ELF-1 (cell line): ENCODE results near the gene LHCGR.
A peak's percentile ranks its signal among the peaks of the same experiment; 100 is the strongest.
"Not testable (repeated sequence)": the region's sequence is repeated elsewhere in the genome, so short reads cannot be mapped to it uniquely, and the experiment has no call there.

Experiments
- DNase-seq: peaks from one replicate; pipeline ENCODE4 v3.0.0-alpha.2; 2016; ENCODE audit warnings: low read depth, low spot score

The LHCGR gene

DNA sequence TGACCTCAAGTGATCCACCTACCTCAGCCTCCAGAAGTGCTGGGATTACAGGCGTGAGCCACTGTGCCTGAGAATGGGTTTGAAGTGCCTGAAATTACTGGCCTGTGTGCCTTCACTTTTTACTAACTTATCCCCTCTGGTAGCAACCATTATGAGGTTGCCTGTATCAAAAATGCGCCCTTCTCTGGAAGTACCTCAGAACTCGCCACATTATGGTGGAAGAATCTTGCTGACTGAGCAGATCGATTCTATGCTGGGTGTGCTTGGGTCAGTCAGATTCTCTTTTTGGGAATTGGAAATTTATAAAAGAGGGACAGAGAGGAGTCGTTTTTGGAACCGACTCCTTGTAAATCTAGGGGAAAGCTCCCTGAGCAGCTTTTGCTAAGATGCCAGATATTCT lies 8.2 kb downstream of the LHCGR start:
- DNase-seq, result no peak

DNA sequence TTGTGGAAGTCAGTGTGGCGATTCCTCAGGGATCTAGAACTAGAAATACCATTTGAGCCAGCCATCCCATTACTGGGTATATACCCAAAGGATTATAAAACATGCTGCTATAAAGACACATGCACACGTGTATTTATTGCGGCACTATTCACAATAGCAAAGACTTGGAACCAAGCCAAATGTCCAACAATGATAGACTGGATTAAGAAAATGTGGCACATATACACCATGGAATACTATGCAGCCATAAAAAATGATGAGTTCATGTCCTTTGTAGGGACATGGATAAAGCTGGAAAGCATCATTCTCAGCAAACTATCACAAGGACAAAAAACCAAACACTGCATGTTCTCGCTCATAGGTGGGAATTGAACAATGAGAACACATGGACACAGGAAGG lies 16.3 kb downstream of the LHCGR start:
- DNase-seq, result not testable (repeated sequence)

DNA sequence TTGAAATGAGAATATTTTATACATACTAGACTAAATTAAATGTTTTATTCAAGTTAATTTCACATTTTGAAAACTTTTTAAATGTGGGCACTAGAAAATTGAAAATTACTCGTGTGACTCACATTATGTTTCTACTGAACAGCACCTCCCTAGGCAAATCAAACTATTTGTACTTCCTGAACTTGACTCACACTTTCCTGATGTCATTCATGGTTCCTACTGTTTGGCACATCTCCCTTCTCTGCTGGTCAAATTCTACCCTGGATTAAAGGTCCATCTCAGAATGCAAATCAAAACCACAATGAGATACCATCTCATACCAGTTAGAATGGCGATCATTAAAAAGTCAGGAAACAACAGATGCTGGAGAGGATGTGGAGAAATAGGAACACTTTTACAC lies 16.7 kb downstream of the LHCGR start:
- DNase-seq, result no peak

DNA sequence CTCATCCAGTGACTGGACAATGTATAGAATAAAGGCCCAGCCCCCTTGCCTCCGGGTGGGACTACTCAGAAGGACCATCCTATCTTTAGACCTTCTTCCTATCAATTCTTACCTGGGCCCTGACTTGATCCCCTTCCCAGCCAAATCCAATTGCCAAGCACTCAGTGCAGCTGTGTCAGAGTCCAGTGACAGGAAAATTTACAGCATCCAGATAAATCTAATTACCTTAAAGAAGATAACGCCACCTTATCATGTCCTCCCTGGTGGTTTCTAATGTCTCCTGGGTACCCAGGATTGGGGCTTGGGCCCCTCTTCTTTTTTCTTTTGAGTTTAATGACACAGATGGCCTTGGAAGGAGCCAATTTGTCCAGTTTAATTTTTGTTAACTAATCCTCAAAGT lies 19.3 kb downstream of the LHCGR start:
- DNase-seq, result no peak

DNA sequence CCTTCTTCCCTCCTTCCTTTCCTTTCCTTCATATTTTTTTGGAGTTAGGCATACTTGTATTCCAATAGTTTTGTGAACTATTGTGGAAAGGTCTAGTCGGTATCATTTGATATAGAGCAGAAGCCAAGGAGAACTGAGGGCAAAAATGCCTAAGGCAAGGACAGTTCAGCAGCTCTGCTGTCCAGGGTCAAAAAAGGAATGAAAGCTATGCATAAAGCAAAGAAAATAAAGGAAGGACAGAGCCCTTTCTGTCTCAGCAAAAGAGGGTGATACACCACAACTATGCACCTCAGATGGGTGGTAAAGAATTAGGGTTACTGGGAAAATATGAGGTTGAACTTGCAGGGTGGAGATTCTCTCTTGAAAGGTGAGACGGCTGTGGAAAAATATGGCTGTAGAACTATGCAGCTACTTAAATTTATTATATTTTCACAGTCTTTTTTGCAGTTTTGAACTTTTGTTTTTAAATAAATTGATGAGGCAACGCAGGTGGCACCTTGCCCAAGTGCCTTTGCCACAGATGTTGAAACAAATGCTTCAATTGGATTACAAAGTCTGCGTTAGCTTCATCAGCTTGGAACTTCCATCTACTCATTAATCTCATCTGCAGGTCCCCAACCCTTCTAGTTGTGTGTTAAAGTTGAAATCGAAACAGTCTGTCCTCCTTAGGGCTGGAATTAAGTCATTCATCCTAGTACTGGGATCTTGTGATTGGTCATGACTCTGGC lies 20.8 kb downstream of the LHCGR start:
- no peak for DNase-seq

DNA sequence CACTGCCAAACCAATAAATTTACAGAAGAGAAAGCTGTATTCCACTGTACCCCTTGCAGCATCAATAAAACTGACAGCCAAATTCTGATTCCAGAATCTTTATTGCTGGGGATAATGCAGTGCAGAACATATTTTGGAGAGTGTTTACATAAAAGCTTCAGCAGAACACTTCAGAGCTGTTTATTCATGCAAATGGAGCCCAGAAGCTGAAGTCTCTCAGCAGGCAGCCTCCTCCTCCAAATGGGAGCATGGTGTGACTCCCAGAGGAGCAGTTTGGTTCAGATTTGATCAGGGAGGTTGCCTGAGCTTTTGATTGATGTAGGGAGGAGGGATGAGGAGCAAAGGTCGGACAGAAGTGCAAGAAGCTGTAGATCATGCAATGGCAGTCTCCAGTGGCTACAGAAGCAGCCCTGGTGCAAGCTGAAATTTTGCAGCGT lies 22.4 kb downstream of the LHCGR start:
- DNase-seq, result no peak

DNA sequence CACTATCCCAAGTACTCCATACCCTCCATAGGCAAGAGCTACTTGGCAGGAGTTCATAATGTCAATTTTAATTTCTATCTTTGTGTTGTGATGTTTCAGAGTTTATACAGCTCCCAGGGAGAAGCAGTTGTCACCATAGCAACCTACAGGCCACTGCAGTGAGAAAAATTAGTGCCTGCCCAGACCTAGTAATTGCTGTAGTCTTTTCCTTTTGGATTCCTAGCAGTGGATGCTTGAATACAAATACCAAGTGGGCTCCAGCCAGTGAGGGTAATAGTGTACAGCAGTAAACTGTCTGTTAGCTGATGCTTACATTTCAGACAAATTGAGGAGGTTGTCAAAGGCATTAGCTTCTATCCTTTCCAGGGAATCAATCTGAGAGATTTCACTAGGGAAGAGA lies 26.7 kb downstream of the LHCGR start:
- DNase-seq, result no peak

DNA sequence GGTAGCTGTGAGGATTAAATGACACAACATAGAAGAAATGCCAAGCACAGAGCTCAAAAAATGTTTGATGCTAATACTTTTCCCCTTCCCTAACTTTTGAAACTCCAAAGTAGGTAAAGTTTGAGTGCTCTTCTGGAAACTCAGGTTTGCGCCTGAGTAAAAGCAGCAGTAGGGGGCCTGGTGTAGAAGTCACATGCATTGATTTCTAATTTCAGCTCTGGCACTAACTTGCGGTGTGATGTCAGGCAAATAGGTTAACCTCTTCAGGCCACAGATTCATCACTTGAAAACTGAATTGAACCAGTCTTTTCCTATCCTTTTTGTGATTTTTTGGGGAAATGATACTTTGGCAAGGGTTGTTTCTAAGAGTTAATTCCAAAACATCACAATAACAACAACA lies 27.2 kb downstream of the LHCGR start:
- DNase-seq, result no peak

DNA sequence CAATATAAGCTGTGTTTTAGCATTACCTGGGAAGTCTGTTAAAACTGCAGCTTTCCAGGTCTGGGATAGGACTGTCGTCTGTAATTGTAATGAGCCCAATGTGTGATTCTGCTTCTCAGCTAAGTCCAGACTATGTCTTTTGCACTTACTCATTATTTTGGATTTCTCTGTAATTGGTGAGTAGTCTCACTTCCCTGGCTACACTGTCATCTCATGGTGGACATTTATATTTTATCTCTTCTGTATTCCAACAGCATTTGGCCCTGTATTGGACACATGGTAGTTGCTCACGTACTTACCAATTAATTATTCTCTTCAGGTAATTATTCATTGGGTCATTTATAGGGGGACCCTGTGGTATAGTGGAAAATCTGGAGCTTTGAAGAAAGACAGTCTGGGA lies 28.0 kb downstream of the LHCGR start:
- no peak for DNase-seq

DNA sequence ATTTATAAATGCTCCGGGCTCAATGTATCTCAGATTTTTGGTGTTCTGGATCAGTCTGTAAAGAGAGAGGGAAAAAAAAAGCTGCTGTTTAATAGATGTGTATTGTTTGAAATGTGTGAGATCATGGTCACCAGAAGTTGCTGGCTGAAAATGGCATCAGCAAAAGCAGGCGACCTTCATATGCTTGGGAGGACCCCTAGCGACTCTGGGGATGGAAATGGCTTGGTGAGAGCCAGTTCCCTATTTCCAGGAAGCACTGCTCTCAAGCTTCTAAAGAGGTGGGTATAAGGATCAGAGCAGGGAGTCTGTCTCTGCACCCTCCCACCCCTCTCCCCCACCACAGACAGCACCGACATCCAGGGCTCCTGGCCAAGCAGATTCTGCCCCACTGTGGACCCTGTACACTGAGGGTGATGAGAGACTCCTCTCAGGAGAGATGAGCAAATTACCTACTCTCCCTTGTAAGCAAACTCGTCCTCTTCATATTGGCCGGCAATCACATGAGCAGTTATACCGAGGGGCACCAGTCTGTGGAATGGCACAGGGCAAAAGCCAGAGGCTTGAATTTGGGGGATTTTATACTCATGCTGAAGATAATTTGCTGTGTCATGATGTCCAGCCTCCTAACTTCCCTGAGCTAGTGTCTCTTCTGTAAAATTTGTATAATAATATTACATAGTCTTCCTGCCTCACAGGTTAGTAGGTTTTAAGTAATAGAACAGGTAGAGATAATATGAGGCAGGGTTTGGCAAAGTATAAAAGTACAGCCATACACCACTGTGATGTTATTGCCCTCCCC lies 29.6 kb downstream of the LHCGR start:
- peak; percentile 25 for DNase-seq

DNA sequence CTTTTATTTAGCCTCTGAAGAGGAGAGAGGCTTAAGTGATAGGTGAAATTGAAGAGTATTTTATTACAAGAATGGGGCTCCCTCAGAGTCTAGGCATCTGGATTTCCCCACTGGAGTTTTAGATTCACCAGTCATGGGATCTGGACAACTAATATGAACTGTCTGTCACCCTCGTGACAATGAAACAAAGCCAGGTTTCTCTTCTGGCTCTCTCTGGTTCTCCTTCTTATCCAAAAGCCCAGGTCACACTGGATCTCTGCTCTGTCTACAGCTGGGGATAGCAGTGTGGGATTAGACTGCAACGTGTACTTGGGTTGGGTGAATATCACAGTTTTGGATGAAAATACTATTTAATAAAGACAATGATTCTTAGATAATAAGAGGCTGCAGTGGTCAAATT lies 31.2 kb downstream of the LHCGR start:
- no peak for DNase-seq

DNA sequence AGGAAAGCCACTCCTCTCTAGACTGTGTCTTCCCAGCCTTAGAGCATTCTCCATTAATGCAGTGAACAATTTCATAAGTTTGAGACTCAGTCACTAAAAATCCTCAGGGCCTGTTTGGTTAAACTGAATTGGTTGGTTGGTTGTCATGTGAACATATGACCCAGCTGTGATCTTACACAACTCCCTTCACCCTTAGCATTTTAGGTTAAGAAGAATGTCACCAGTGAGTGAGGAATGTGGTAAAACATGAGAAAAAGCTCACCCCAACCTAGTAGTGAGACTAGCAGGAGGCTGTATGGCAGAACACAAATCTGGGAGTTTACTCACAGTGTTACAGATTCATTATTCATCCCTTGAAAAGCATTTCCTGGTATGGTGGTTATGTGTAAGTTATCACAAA lies 32.4 kb downstream of the LHCGR start:
- DNase-seq, result no peak

DNA sequence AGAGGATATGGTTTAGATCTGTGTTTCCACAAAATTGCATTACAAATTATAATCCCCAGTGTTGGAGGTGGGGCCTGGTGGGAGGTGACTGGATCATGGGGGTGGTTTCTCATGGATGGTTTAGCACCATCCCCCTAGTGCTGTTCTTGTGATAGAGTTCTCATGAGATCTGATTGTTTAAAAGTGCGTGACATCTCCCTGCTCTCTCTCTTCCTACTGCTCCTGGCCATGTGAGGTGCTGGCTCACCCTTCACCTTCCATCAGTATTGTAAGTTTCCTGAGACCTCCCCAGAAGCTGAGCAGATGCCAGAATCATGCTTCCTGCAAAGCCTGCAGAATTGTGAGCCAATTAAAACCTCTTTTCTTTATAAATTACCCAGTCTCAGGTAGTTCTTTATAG lies 33.1 kb downstream of the LHCGR start:
- no peak for DNase-seq

DNA sequence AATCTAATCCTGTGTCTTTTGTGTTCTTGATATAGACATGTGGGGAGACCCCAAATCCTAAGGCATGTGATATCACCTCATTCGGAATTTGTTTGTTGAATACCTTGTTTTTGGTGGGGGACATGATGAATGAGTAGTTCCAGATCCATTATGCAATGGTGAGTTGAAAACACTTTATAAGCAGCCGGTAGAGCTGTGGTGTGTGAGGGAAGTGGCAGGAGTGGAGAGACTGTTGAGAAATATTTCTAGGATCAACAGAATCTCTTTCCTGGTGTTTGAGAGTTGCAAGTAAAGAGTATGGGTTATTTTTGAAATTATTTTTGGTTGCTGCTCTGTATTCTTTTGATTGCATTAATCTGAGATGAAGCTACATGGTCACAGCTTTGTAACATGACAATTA lies 34.4 kb downstream of the LHCGR start:
- no peak for DNase-seq

DNA sequence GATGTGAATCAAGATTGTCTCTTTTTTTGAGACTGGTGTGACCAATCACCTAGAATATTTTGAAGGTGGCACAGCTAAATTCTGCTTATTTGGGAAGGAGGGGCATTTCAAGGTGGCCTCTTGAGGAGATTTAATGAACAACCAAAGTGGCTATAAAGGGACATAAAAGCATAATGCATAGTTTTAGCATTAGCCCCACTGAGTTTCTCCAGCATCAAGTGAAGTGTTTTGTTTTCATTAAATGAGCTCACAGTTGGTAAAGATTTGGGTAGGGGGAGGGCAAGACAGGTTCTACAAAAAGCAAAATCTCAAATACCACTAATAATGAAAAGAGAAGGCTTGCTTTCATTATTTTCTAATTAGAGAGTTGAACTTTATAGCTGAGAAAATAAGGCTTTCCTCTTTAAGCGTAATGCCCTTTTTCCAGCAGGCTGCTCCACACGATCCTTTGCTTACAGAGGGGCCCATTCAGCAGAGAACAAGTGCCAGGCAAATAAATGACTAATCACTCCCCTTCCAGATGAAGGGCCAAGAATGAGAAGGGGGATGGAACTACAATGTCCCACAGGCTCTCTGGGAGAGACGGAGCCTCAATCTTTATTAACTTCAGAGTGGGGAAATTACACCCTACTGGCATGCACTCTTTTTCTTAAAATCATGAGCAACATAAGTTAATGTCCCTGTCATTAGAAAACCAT lies 35.9 kb downstream of the LHCGR start:
- no peak for DNase-seq

DNA sequence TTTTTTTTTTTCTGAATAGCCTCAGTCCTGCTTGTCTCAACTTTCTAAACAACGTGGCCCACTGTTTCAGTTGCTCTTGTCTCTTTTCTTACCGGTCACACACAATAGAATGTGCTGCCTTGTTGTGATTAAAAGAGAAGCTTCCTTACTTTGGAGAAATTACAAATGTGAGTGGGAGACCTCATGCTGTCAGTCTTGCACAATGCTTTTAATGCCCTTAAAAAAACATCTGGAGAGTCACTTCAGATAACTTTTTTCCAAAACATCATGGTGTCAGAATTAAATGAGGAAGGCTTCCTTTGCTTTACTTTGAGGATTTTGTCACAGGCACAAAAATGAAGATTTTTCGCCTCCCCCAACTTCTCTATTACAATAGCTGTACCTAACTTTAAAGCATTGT lies 37.7 kb downstream of the LHCGR start:
- no peak for DNase-seq

DNA sequence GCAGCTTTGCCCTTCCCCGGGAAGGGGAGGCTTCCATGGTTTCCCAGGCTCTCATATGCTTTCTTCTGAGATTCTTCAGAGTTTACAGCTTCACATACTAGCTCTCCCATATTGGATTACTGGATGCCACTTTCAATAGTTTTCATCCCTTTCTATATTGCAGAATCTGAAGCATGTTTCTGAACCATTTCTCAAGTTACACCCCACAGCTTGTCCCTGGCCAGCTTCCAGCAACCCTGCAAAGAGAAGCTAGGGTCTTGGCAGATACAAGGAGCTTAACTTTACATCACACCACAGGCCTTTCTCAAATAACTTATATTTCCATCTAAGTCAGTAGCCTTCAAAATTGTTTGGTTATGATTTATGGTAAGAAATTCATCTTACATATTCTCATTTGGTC lies 39.6 kb downstream of the LHCGR start:
- no peak for DNase-seq

DNA sequence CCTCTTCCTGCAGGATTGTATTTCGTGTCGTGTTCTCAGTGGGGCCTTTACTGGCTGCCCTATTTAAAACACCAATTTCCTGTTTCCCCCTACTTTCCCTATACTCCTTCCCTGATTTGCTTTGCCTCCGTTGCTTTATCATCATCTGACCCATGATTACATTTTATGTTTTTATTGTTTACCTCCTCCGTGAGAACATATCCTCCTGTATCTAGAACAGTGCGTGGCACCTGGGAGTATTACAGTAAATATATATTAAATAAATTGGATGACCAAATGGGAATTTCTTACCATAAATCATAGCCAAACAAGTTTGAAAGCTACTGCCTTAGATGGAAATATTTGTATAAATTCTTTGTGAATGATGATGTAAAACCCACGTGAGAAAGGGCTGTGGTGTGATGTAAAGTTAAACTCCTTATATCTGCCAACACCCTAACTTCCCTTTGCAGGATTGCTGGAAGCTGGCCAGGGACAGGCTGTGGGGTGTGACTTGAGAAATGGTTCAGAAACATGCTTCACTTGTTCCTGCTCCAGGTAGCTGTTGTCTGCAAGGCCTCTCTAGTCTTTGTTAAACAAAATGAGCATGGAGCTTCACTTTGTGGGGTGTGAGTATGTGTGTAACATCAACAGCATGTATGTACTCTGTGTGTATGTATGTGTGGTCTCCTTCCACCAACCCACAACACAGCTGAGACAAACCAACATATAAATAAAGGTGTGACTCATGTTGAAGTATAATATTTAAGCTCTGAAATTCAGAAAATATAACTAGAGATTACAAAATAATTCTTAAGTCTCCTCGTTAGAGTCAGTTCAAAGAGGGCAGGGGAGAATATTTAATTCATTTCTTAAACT lies 40.3 kb downstream of the LHCGR start:
- no peak for DNase-seq

DNA sequence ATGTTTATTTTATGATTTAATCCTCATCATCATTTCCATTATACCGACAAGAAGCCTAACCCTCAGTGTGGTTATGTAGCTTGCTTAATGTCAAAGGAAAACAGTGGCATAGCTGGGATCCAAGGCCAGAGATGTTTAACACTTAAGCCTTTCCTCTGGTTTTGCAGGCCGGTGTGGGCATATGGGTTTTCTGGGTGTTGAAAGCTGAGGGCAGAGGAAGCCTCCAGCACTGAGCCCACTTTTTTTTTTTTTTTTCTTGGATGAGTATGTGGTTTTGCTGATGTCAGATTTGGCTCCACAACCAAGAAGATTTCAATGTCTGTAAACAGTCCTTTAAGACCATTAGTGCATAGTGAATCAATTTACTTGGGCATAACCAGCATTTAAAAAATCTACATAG lies 41.3 kb downstream of the LHCGR start:
- DNase-seq, result no peak

DNA sequence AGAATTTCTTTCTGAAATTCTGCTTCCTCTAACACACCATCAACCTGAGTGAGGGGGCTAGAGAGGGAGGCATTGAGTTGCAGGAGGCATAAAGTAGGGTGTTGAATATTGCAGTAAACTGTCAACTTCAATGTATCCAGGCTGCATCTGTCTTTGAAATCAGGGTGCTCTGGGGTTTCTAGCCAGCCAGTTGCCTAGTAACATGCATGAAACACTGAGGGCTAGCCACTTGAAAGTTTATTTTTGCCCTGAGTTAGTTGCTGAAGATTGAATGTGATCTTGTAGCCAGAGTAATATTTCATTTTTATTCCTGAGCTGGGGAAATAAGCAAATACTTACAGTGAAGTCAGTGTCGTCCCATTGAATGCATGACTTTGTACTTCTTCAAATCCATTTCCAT lies 41.9 kb downstream of the LHCGR start:
- no peak for DNase-seq

DNA sequence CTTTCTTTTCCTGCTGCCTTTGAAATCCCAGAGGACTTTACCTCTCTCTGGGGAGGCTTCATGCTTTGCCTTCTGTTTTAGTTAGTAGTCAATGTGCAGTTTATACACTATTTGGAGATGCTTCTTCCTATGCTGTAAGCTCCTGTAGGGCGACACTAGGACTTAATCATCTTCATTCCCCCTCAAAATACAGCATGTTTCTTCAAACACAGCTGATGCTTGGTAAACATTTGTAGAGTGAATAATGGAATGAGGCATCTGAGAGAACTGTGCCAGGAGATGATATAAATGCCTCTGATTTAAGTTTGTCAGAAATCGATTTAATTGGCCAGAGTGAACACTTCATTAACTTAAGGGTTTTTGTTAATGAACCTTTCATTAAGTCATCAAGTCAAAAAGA lies 43.4 kb downstream of the LHCGR start:
- no peak for DNase-seq

DNA sequence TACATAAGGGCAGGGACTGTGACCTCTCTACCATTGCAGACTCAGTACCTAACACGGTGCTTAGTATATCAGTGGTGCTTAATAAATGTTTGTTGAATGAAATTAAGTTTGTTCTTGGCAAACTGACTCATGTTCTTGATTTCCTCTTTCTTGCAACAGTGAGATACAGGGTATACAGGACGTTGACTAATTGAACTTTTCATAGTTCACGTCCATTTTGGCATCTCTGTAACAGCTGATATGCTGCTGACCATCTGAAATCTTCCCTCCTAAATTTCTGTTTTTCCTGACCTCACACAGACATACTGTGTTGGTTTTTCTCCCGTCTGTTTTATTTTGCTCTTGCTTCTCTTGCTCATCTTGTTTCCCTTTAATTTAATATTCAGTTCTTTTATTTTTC lies 44.2 kb downstream of the LHCGR start:
- no peak for DNase-seq
